SK-MEL-5 (cell line): ENCODE measurements around the gene SOX8. TPM values are rescaled to one million over a fixed set of nuclear protein-coding genes. Genes with fewer than 3 reads are reported as not detected.

ENCODE experiments used
- DNase-seq: peaks from one replicate; pipeline ENCODE4 v3.0.0-alpha.2; 2016; ENCODE audit warnings: low read depth, low spot score
- in situ Hi-C: cut with HindIII; loops from 2 replicates; pipeline ENCODE4 v1.10.0; 2016; ENCODE audit warnings: low sequenced_read_pairs, high pct_unique_total_duplicates, low pct_unique_long_range_greater_than_20kb
- total RNA-seq: library from RNA; depleted of rRNA; stranded (reverse); fragments of >200 nt; shearing (Covaris generic); gene quantifications from 2 replicates; pipeline ENCODE4 v1.2.3, GENCODE V29; 2014

SOX8 gene
- total RNA-seq, 1 experiment from 2014 or later, result 16.7 TPM

GRCh38 chr16:968620-969019 is 12.9 kb upstream of the SOX8 start:
- DNase-seq, result no peak
- in situ Hi-C loops, result no loop called here

GRCh38 chr16:969508-970385 is 11.8 kb upstream of the SOX8 start:
- DNase-seq, result no peak
- in situ Hi-C loops, result no loop called here

GRCh38 chr16:970386-970765 is 11.2 kb upstream of the SOX8 start:
- in situ Hi-C loops, result no loop called here
- no peak for DNase-seq

- peak; percentile 87 for DNase-seq
- in situ Hi-C loops, result no loop called here
Observed at GRCh38 chr16:970766-971581, 10.6 kb upstream of the SOX8 start, which contains the start of gene LMF1. Gene LMF1, minus strand, starts transcription at chr16:970984. Its CDS starts 4 bp downstream, at chr16:970980.

- peak; percentile 28 for DNase-seq
- in situ Hi-C loops, result no loop called here
Observed at GRCh38 chr16:971582-971905, 10.0 kb upstream of the SOX8 start.

- DNase-seq, result no peak
- in situ Hi-C loops, result no loop called here
Observed at GRCh38 chr16:971981-972315, 9.6 kb upstream of the SOX8 start.

GRCh38 chr16:972316-973002 is 9.1 kb upstream of the SOX8 start:
- DNase-seq, result peak; percentile 97
- in situ Hi-C loops, result no loop called here

GRCh38 chr16:973366-973765 is 8.2 kb upstream of the SOX8 start:
- no peak for DNase-seq
- in situ Hi-C loops, result no loop called here

GRCh38 chr16:974001-974601 is 7.5 kb upstream of the SOX8 start:
- no peak for DNase-seq
- in situ Hi-C loops, result no loop called here

- in situ Hi-C loops, result no loop called here
- DNase-seq, result no peak
Observed at GRCh38 chr16:974611-975261, 6.8 kb upstream of the SOX8 start.

- in situ Hi-C loops, result no loop called here
Observed at GRCh38 chr16:975291-975690, 6.3 kb upstream of the SOX8 start.

GRCh38 chr16:976389-976931 is 5.1 kb upstream of the SOX8 start:
- DNase-seq, result no peak
- in situ Hi-C loops, result no loop called here

More at GRCh38 chr16:975291-975690, 6.3 kb upstream of the SOX8 start:
- DNase-seq, result no peak

GRCh38 chr16:977081-977701 is 4.4 kb upstream of the SOX8 start:
- no peak for DNase-seq
- in situ Hi-C loops, result no loop called here

GRCh38 chr16:977896-978295 is 3.7 kb upstream of the SOX8 start:
- in situ Hi-C loops, result no loop called here
- DNase-seq, result no peak

- in situ Hi-C loops, result no loop called here
Observed at GRCh38 chr16:978403-978802, 3.2 kb upstream of the SOX8 start.

GRCh38 chr16:979147-979546 is 2.4 kb upstream of the SOX8 start:
- in situ Hi-C loops, result no loop called here
- no peak for DNase-seq

More at GRCh38 chr16:978403-978802, 3.2 kb upstream of the SOX8 start:
- no peak for DNase-seq
